ENCODE results near the gene NUDT19.

GRCh38 chr19:32720936-32721250 lies 29.3 kb downstream of the NUDT19 start:
- TF ChIP-seq ZNF335 (tag by site-specific recombination; conservative IDR thresholded peaks at IDR 0.05), result no peak
- TF ChIP-seq ZNF704 (tag by site-specific recombination; IDR thresholded peaks at IDR 0.05), result no peak
- TF ChIP-seq KLF8 (tag by site-specific recombination; IDR thresholded peaks at IDR 0.05), result no peak
- TF ChIP-seq ZNF23 (tag by site-specific recombination; IDR thresholded peaks at IDR 0.05; ENCODE audit: borderline replicate concordance), result no peak
- TF ChIP-seq ZNF76 (tag by site-specific recombination; IDR thresholded peaks at IDR 0.05; ENCODE audit: borderline replicate concordance, low read depth), result no peak
- TF ChIP-seq YY1 (tag by site-specific recombination; IDR thresholded peaks at IDR 0.05), result no peak
- no peak for TF ChIP-seq ZNF24 (tag by site-specific recombination; IDR thresholded peaks at IDR 0.05)
- TF ChIP-seq MEIS1 (CRISPR knock-in tag; IDR thresholded peaks at IDR 0.05; ENCODE audit: borderline replicate concordance), result no peak

Data from HEK293 (cell line).